H9 (cell line): ENCODE results near the gene RAB17. TPM values are rescaled to one million over a fixed set of nuclear protein-coding genes. Genes with fewer than 3 reads are reported as not detected.

Experiments used
- DNase-seq: peaks from one replicate; pipeline ENCODE4 v3.0.0-alpha.2; 2017
- H2AFZ ChIP-seq: one replicate; pipeline ENCODE4 v1.6.1; 2013; ENCODE audit warnings: mild to moderate bottlenecking, low read length, control low read depth, moderate library complexity
- H2AK5ac ChIP-seq: 2 replicates; pipeline ENCODE4 v1.6.1; 2013; ENCODE audit warnings: low read length, control low read depth, mixed read lengths; ENCODE audit not compliant: insufficient read length
- H2BK120ac ChIP-seq: one replicate; pipeline ENCODE4 v1.6.1; 2013; ENCODE audit warnings: low read depth, mild to moderate bottlenecking, low read length, control low read depth, inconsistent platforms; ENCODE audit not compliant: poor library complexity, severe bottlenecking
- H2BK12ac ChIP-seq: 2 replicates; pipeline ENCODE4 v1.6.1; 2013; ENCODE audit warnings: low read length, control low read depth, mixed read lengths, low read depth; ENCODE audit not compliant: insufficient read length
- H2BK15ac ChIP-seq: 2 replicates; pipeline ENCODE4 v1.6.1; 2013; ENCODE audit warnings: low read depth, low read length, control low read depth
- H2BK20ac ChIP-seq: one replicate; pipeline ENCODE4 v1.6.1; 2013; ENCODE audit warnings: low read depth, mild to moderate bottlenecking, low read length, control low read depth, inconsistent platforms; ENCODE audit not compliant: poor library complexity, severe bottlenecking
- H2BK5ac ChIP-seq: 2 replicates; pipeline ENCODE4 v1.6.1; 2013; ENCODE audit warnings: low read length, control low read depth, mixed read lengths; ENCODE audit not compliant: insufficient read length
- H3K14ac ChIP-seq: 2 replicates; pipeline ENCODE4 v1.6.1; 2013; ENCODE audit warnings: low read length, control low read depth; ENCODE audit not compliant: insufficient read depth
- H3K18ac ChIP-seq: 2 replicates; pipeline ENCODE4 v1.6.1; 2013; ENCODE audit warnings: low read depth, mild to moderate bottlenecking, mixed read lengths, low read length, control low read depth; ENCODE audit not compliant: insufficient read length
- H3K23ac ChIP-seq: 2 replicates; pipeline ENCODE4 v1.6.1; 2013; ENCODE audit warnings: low read length, control low read depth, mixed read lengths, low read depth; ENCODE audit not compliant: insufficient read length
- H3K23me2 ChIP-seq: 2 replicates; pipeline ENCODE4 v1.6.1; 2013; ENCODE audit warnings: low read depth, mild to moderate bottlenecking, mixed read lengths, low read length, control low read depth; ENCODE audit not compliant: insufficient read length, poor library complexity, severe bottlenecking
- H3K27ac ChIP-seq: 2 replicates; pipeline ENCODE4 v1.5.1; 2013; ENCODE audit warnings: low read length, control low read depth, mixed read lengths, low read depth; ENCODE audit not compliant: insufficient read length
- H3K27me3 ChIP-seq: 2 replicates; pipeline ENCODE4 v1.6.1; 2013; ENCODE audit warnings: low read length, control low read depth, inconsistent platforms; ENCODE audit not compliant: insufficient read depth
- H3K4ac ChIP-seq: 2 replicates; pipeline ENCODE4 v1.6.1; 2013; ENCODE audit warnings: low read depth, mild to moderate bottlenecking, control low read depth, inconsistent platforms, low read length, moderate library complexity
- H3K4me1 ChIP-seq: 2 replicates; pipeline ENCODE4 v1.6.1; 2013; ENCODE audit warnings: low read length, control low read depth, inconsistent platforms; ENCODE audit not compliant: insufficient read depth
- H3K4me2 ChIP-seq: 2 replicates; pipeline ENCODE4 v1.6.1; 2013; ENCODE audit warnings: low read length, control low read depth, mixed read lengths; ENCODE audit not compliant: insufficient read length, insufficient read depth
- H3K56ac ChIP-seq: 2 replicates; pipeline ENCODE4 v1.6.1; 2013; ENCODE audit warnings: low read depth, mild to moderate bottlenecking, mixed read lengths, low read length, control low read depth; ENCODE audit not compliant: insufficient read length
- H3K79me1 ChIP-seq: 2 replicates; pipeline ENCODE4 v1.6.1; 2013; ENCODE audit warnings: low read depth, mild to moderate bottlenecking, moderate library complexity, low read length, control low read depth, inconsistent platforms; ENCODE audit not compliant: insufficient read depth, poor library complexity, severe bottlenecking
- H3K79me2 ChIP-seq: 2 replicates; pipeline ENCODE4 v1.6.1; 2013; ENCODE audit warnings: low read length, control low read depth, inconsistent platforms; ENCODE audit not compliant: insufficient read depth
- H3K9ac ChIP-seq: 2 replicates; pipeline ENCODE4 v1.6.1; 2013; ENCODE audit warnings: low read length, control low read depth, mixed read lengths; ENCODE audit not compliant: insufficient read length; ENCODE audit errors: extremely low read depth
- H3K9me3 ChIP-seq: one replicate; pipeline ENCODE4 v1.6.1; 2013; ENCODE audit warnings: low read depth, low read length, inconsistent platforms; ENCODE audit not compliant: control insufficient read depth
- H3T11ph ChIP-seq: one replicate; pipeline ENCODE4 v1.6.1; 2013; ENCODE audit warnings: mild to moderate bottlenecking, low read length, control low read depth, inconsistent platforms
- H4K20me1 ChIP-seq: one replicate; pipeline ENCODE4 v1.6.1; 2013; ENCODE audit not compliant: control insufficient read depth, insufficient read length, insufficient read depth
- H4K5ac ChIP-seq: 2 replicates; pipeline ENCODE4 v1.6.1; 2013; ENCODE audit warnings: low read depth, mild to moderate bottlenecking, mixed read lengths, low read length, control low read depth; ENCODE audit not compliant: insufficient read length
- H4K8ac ChIP-seq: replicated peaks from 2 replicates; pipeline ENCODE4 v1.6.1; 2013; ENCODE audit warnings: low read length, control low read depth, mixed read lengths, low read depth; ENCODE audit not compliant: insufficient read length
- H4K91ac ChIP-seq: 2 replicates; pipeline ENCODE4 v1.6.1; 2013; ENCODE audit warnings: low read depth, mild to moderate bottlenecking, moderate library complexity, mixed read lengths, low read length, control low read depth; ENCODE audit not compliant: insufficient read length
- H3K27ac Mint-ChIP-seq, 3 experiments: 2 replicates in 2 of 3; 3 replicates in 1 of 3; pipeline ENCODE4 v1.8.0; 2020 to 2021; ENCODE audit warnings: mixed read lengths in 3 of 3, mild to moderate bottlenecking in 1 of 3, moderate library complexity in 1 of 3
- H3K27me3 Mint-ChIP-seq: 2 replicates; pipeline ENCODE4 v1.8.0; 2021; ENCODE audit warnings: low read depth, mild to moderate bottlenecking, moderate library complexity, mixed read lengths
- H3K36me3 Mint-ChIP-seq, 3 experiments: 2 replicates in 2 of 3; 3 replicates in 1 of 3; pipeline ENCODE4 v1.8.0; 2020 to 2021; ENCODE audit warnings: low read depth in 3 of 3, mixed read lengths in 3 of 3; ENCODE audit not compliant: insufficient read depth in 1 of 3
- H3K4me1 Mint-ChIP-seq, 2 experiments: 2 replicates each; pipeline ENCODE4 v1.8.0; 2020; ENCODE audit warnings: mixed read lengths in 2 of 2
- H3K4me3 Mint-ChIP-seq, 2 experiments: 2 replicates in 1 of 2; 3 replicates in 1 of 2; pipeline ENCODE4 v1.8.0; 2020 to 2021; ENCODE audit warnings: mild to moderate bottlenecking in 2 of 2, mixed read lengths in 2 of 2, moderate library complexity in 1 of 2
- H3K9me3 Mint-ChIP-seq, 2 experiments: 2 replicates in 1 of 2; 3 replicates in 1 of 2; pipeline ENCODE4 v1.8.0; 2020; ENCODE audit warnings: mild to moderate bottlenecking in 2 of 2, mixed read lengths in 2 of 2, moderate library complexity in 1 of 2
- CTCF ChIP-seq: fragments of 200-600 bp; sonication (generic); conservative IDR thresholded peaks from 3 replicates; pipeline ENCODE4 v1.8.0; 2021; ENCODE audit warnings: antibody characterized with exemption, mild to moderate bottlenecking
- WGBS: extraction: QIAGEN DNeasy Blood & Tissue Kit; methylation state at CpG from one replicate; pipeline ENCODE4 v1.1.7; 2013; ENCODE audit warnings: missing lambda C conversion rate, low lambda C conversion rate, mixed read lengths; ENCODE audit not compliant: insufficient read length; ENCODE audit errors: extremely low coverage; 5-methylcytosine and 5-hydroxymethylcytosine counted together
- total RNA-seq: library from RNA; stranded (reverse); gene quantifications from 2 replicates; pipeline ENCODE4 v1.2.1, GENCODE V29; 2021

The RAB17 gene
- total RNA-seq, 1 experiment from 2014 or later: 31.9 TPM

DNA sequence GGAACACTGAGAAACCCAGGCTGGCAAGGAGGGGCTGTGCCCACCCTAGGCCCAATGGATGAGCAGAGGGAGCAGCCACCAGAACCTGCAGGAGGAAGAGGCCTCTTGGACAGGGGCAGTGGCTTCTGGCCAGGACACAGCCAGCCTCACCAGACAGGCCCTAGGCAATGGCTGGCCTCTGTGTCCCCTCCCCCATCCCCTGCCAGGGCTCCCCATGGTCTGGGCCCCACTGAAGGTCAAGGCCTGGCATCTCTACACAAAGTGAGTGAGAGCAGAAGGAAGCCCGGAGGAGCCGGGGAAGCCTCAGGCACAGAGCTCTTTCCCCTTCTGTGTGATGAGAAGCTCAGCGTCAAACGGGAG is 17.8 kb downstream of the RAB17 start:
- H3K4me2 ChIP-seq: no peak overlapping the region
- no peak for DNase-seq
- no peak overlapping the region for H3K14ac ChIP-seq
- no peak overlapping the region for H3K4ac ChIP-seq
- no peak overlapping the region for H3T11ph ChIP-seq
- no peak overlapping the region for H3K9ac ChIP-seq
- no peak overlapping the region for H4K5ac ChIP-seq
- H3K18ac ChIP-seq: no peak overlapping the region
- Mint-ChIP-seq H3K4me1 (peaks cover 13 to 14% of the 10 kb centered on the region in 2 experiments), H3K27me3 (no peaks in the 10 kb centered on the region), H3K36me3 (peaks cover 0 to 28% (median 5%) of the 10 kb centered on the region in 3 experiments; a peak in 4 of 7 replicates), H3K9me3 (no peaks in the 10 kb centered on the region), H3K27ac (no peak overlapping the region), H3K4me3 (no peak overlapping the region)
- TF ChIP-seq CTCF: no peak
- H3K79me1 ChIP-seq: no peaks in the 10 kb centered on the region
- no peaks in the 10 kb centered on the region for H3K23me2 ChIP-seq
- no peak overlapping the region for H2AK5ac ChIP-seq
- H4K8ac ChIP-seq: no peak overlapping the region
- H4K20me1 ChIP-seq: no peaks in the 10 kb centered on the region
- H3K9me3 ChIP-seq: no peaks in the 10 kb centered on the region
- 0 out of 2 replicates have a peak, but pooled peaks cover 3% of the 10 kb centered on the region for H3K4me1 ChIP-seq
- H3K27me3 ChIP-seq: no peaks in the 10 kb centered on the region
- no peak overlapping the region for H2BK12ac ChIP-seq
- H3K27ac ChIP-seq: no peak overlapping the region
- no peak overlapping the region for H3K23ac ChIP-seq
- H2BK120ac ChIP-seq: no peak overlapping the region
- H3K56ac ChIP-seq: no peak overlapping the region
- no peak overlapping the region for H2BK5ac ChIP-seq
- H4K91ac ChIP-seq: no peak overlapping the region
- WGBS: no CpG with 5 or more reads among the region's 4 CpGs
- H2BK15ac ChIP-seq: no peak overlapping the region
- H3K79me2 ChIP-seq: no peaks in the 10 kb centered on the region
- H2BK20ac ChIP-seq: no peak overlapping the region
- no peak overlapping the region for H2AFZ ChIP-seq
